Mesodermal cell (in vitro differentiated cells): ENCODE measurements around the gene KIAA1217.

Source experiments
- H3K27ac ChIP-seq: 2 replicates; pipeline ENCODE4 v1.7.0; 2013; ENCODE audit warnings: mild to moderate bottlenecking, low read depth, low read length, moderate library complexity; ENCODE audit not compliant: severe bottlenecking
- H3K36me3 ChIP-seq: 2 replicates; pipeline ENCODE4 v1.7.1; 2013; ENCODE audit warnings: mild to moderate bottlenecking, low read length, moderate library complexity; ENCODE audit not compliant: control insufficient read depth, insufficient read depth
- H3K4me1 ChIP-seq: one replicate; pipeline ENCODE4 v1.7.1; 2013; ENCODE audit warnings: mild to moderate bottlenecking, low read length; ENCODE audit not compliant: insufficient read depth, control insufficient read depth, poor library complexity, severe bottlenecking
- H3K4me3 ChIP-seq: 2 replicates; pipeline ENCODE4 v1.7.0; 2013; ENCODE audit warnings: low read length, control low read depth, mild to moderate bottlenecking; ENCODE audit not compliant: insufficient read depth, poor library complexity, severe bottlenecking; ENCODE audit errors: extremely low read depth
- H3K9me3 ChIP-seq: 2 replicates; pipeline ENCODE4 v1.7.1; 2013; ENCODE audit warnings: mild to moderate bottlenecking, low read length, moderate library complexity; ENCODE audit not compliant: control insufficient read depth
- WGBS, 2 experiments: methylation state at CpG; one replicate each; pipeline ENCODE4 v1.1.5; 2013; ENCODE audit warnings: missing lambda C conversion rate in 2 of 2; ENCODE audit not compliant: insufficient coverage in 2 of 2; 5-methylcytosine and 5-hydroxymethylcytosine counted together

KIAA1217 gene

GRCh38 chr10:24339387-24339786, 130.4 kb downstream of the KIAA1217 start:
- no CpG with 5 or more reads among the region's 1 CpG for WGBS, 2 experiments
- no peaks in the 10 kb centered on the region for H3K9me3 ChIP-seq
- H3K4me1 ChIP-seq, result peaks cover 9% of the 10 kb centered on the region
- no peaks in the 10 kb centered on the region for H3K36me3 ChIP-seq
- no peak overlapping the region for H3K27ac ChIP-seq
- H3K4me3 ChIP-seq, result no peak overlapping the region

GRCh38 chr10:24340446-24340845, 131.5 kb downstream of the KIAA1217 start:
- Histone ChIP-seq H3K4me1 (peaks cover 18% of the 10 kb centered on the region), H3K9me3 (peaks cover 3% of the 10 kb centered on the region), H3K36me3 (no peaks in the 10 kb centered on the region), H3K27ac (no peak overlapping the region), H3K4me3 (no peak overlapping the region)
- WGBS, 2 experiments, result 83 to 87% methylated on average over 5 to 6 of the region's 6 CpGs

- no peaks in the 10 kb centered on the region for H3K36me3 ChIP-seq
- H3K9me3 ChIP-seq, result peaks cover 4% of the 10 kb centered on the region
- no peak overlapping the region for H3K4me3 ChIP-seq
- no peak overlapping the region for H3K27ac ChIP-seq
- 93 to 100% methylated on average over 1 to 6 of the region's 7 CpGs for WGBS, 2 experiments
- H3K4me1 ChIP-seq, result peaks cover 19% of the 10 kb centered on the region
These were observed 131.9 kb downstream of the KIAA1217 start for GRCh38 chr10:24340883-24341282.

- H3K4me3 ChIP-seq, result no peak overlapping the region
- H3K36me3 ChIP-seq, result no peaks in the 10 kb centered on the region
- no CpG with 5 or more reads among the region's 4 CpGs for WGBS, 2 experiments
- no peak overlapping the region for H3K27ac ChIP-seq
- peaks cover 4% of the 10 kb centered on the region for H3K9me3 ChIP-seq
- H3K4me1 ChIP-seq, result peaks cover 19% of the 10 kb centered on the region
These were observed 132.4 kb downstream of the KIAA1217 start for GRCh38 chr10:24341371-24341770.

- no CpG with 5 or more reads among the region's 2 CpGs for WGBS, 2 experiments
- Histone ChIP-seq H3K27ac (no peak overlapping the region), H3K36me3 (no peaks in the 10 kb centered on the region), H3K4me3 (no peak overlapping the region), H3K9me3 (peaks cover 4% of the 10 kb centered on the region), H3K4me1 (peaks cover 19% of the 10 kb centered on the region)
These were observed 133.0 kb downstream of the KIAA1217 start for GRCh38 chr10:24341897-24342296.

GRCh38 chr10:24343686-24344085, 134.7 kb downstream of the KIAA1217 start:
- Histone ChIP-seq H3K4me1 (peaks cover 21% of the 10 kb centered on the region), H3K9me3 (peaks cover 4% of the 10 kb centered on the region), H3K4me3 (no peak overlapping the region), H3K27ac (no peak overlapping the region), H3K36me3 (no peaks in the 10 kb centered on the region)
- WGBS, 2 experiments, result 100% methylated on average over 1 of the region's 4 CpGs; no CpG with 5 or more reads in 1 of the 2 experiments

- peak overlapping the region; percentile 10 for H3K27ac ChIP-seq
- H3K9me3 ChIP-seq, result peaks cover 4% of the 10 kb centered on the region
- H3K4me3 ChIP-seq, result no peak overlapping the region
- peaks cover 22% of the 10 kb centered on the region for H3K4me1 ChIP-seq
- 92 to 94% methylated on average over 3 to 4 of the region's 4 CpGs for WGBS, 2 experiments
- H3K36me3 ChIP-seq, result no peaks in the 10 kb centered on the region
These were observed 135.3 kb downstream of the KIAA1217 start for GRCh38 chr10:24344279-24344678.

GRCh38 chr10:24344695-24345463, 135.9 kb downstream of the KIAA1217 start:
- Histone ChIP-seq H3K36me3 (no peaks in the 10 kb centered on the region), H3K4me1 (peaks cover 22% of the 10 kb centered on the region), H3K27ac (peak overlapping the region; percentile 10), H3K9me3 (peaks cover 4% of the 10 kb centered on the region), H3K4me3 (no peak overlapping the region)
- 90 to 97% methylated on average over 4 of the region's 7 CpGs for WGBS, 2 experiments

- Histone ChIP-seq H3K4me1 (peaks cover 40% of the 10 kb centered on the region), H3K9me3 (peaks cover 4% of the 10 kb centered on the region), H3K27ac (no peak overlapping the region), H3K36me3 (no peaks in the 10 kb centered on the region), H3K4me3 (no peak overlapping the region)
- WGBS, 2 experiments, result 100% methylated on average over 1 of the region's 5 CpGs
These were observed 138.1 kb downstream of the KIAA1217 start for GRCh38 chr10:24346877-24347519.

- peaks cover 36% of the 10 kb centered on the region for H3K4me1 ChIP-seq
- no peak overlapping the region for H3K27ac ChIP-seq
- no peaks in the 10 kb centered on the region for H3K36me3 ChIP-seq
- H3K4me3 ChIP-seq, result no peak overlapping the region
- H3K9me3 ChIP-seq, result peaks cover 4% of the 10 kb centered on the region
- WGBS, 2 experiments, result 89 to 100% methylated on average over 2 to 3 of the region's 3 CpGs
These were observed 140.6 kb downstream of the KIAA1217 start for GRCh38 chr10:24349379-24350001.
